Chondrocyte (in vitro differentiated cells): Measurements from ENCODE around the gene LRP10. TPM values are rescaled to one million over a fixed set of nuclear protein-coding genes. Genes with fewer than 3 reads are reported as not detected.

Source experiments
- DNase-seq: peaks from one replicate; pipeline ENCODE4 v3.0.0; 2021; ENCODE audit warnings: mixed read lengths, low spot score
- H3K27ac Mint-ChIP-seq: one replicate; pipeline ENCODE4 v1.8.0; 2021; ENCODE audit warnings: mild to moderate bottlenecking, moderate library complexity, mixed read lengths; ENCODE audit not compliant: unreplicated experiment
- H3K27me3 Mint-ChIP-seq: 2 replicates; pipeline ENCODE4 v1.8.0; 2021; ENCODE audit warnings: low read depth, mixed read lengths
- H3K36me3 Mint-ChIP-seq: 2 replicates; pipeline ENCODE4 v1.8.0; 2021; ENCODE audit warnings: low read depth, mixed read lengths
- H3K4me1 Mint-ChIP-seq: 2 replicates; pipeline ENCODE4 v1.8.0; 2021; ENCODE audit warnings: low read depth, mild to moderate bottlenecking, mixed read lengths
- H3K4me3 Mint-ChIP-seq: one replicate; pipeline ENCODE4 v1.8.0; 2021; ENCODE audit warnings: mild to moderate bottlenecking, moderate library complexity, mixed read lengths; ENCODE audit not compliant: unreplicated experiment
- H3K9me3 Mint-ChIP-seq: 2 replicates; pipeline ENCODE4 v1.8.0; 2021; ENCODE audit warnings: low read depth, mixed read lengths
- CTCF ChIP-seq: fragments of 200-600 bp; sonication (generic); IDR thresholded peaks from 2 replicates; pipeline ENCODE4 v1.5.0; 2021; ENCODE audit warnings: antibody characterized with exemption, mild to moderate bottlenecking, moderate library complexity
- total RNA-seq: library from RNA; stranded (reverse); gene quantifications from 3 replicates; pipeline ENCODE4 v1.2.1, GENCODE V29; 2021

LRP10 gene
- total RNA-seq, 1 donor from 2014 or later: 167 TPM

- peaks cover 2% of the 10 kb centered on the region for H3K36me3 Mint-ChIP-seq
- no peak for DNase-seq
- H3K27me3 Mint-ChIP-seq: no peaks in the 10 kb centered on the region
- H3K27ac Mint-ChIP-seq: no peak overlapping the region
- peaks cover 9% of the 10 kb centered on the region for H3K4me1 Mint-ChIP-seq
- no peak overlapping the region for H3K4me3 Mint-ChIP-seq
- no peak for TF ChIP-seq CTCF
- H3K9me3 Mint-ChIP-seq: no peaks in the 10 kb centered on the region
Measured at GRCh38 chr14:22893706-22894105, 22.2 kb downstream of the LRP10 start.

- TF ChIP-seq CTCF: no peak
- H3K9me3 Mint-ChIP-seq: no peaks in the 10 kb centered on the region
- no peak overlapping the region for H3K27ac Mint-ChIP-seq
- DNase-seq: no peak
- H3K4me3 Mint-ChIP-seq: no peak overlapping the region
- no peaks in the 10 kb centered on the region for H3K27me3 Mint-ChIP-seq
- peaks cover 20% of the 10 kb centered on the region for H3K4me1 Mint-ChIP-seq
- peaks cover 3% of the 10 kb centered on the region for H3K36me3 Mint-ChIP-seq
Measured at GRCh38 chr14:22895402-22895801, 23.9 kb downstream of the LRP10 start.

- peaks cover 20% of the 10 kb centered on the region for H3K4me1 Mint-ChIP-seq
- no peak overlapping the region for H3K4me3 Mint-ChIP-seq
- no peak for TF ChIP-seq CTCF
- H3K9me3 Mint-ChIP-seq: no peaks in the 10 kb centered on the region
- DNase-seq: no peak
- H3K27me3 Mint-ChIP-seq: no peaks in the 10 kb centered on the region
- H3K27ac Mint-ChIP-seq: no peak overlapping the region
- H3K36me3 Mint-ChIP-seq: peaks cover 6% of the 10 kb centered on the region
Measured at GRCh38 chr14:22896356-22896755, 24.8 kb downstream of the LRP10 start.

- H3K36me3 Mint-ChIP-seq: peaks cover 8% of the 10 kb centered on the region
- no peak overlapping the region for H3K4me3 Mint-ChIP-seq
- no peak for TF ChIP-seq CTCF
- H3K27ac Mint-ChIP-seq: no peak overlapping the region
- peaks cover 20% of the 10 kb centered on the region for H3K4me1 Mint-ChIP-seq
- H3K9me3 Mint-ChIP-seq: no peaks in the 10 kb centered on the region
- DNase-seq: no peak
- H3K27me3 Mint-ChIP-seq: no peaks in the 10 kb centered on the region
Measured at GRCh38 chr14:22896760-22897159, 25.2 kb downstream of the LRP10 start.

- no peak for TF ChIP-seq CTCF
- no peak overlapping the region for H3K27ac Mint-ChIP-seq
- DNase-seq: no peak
- peaks cover 20% of the 10 kb centered on the region for H3K4me1 Mint-ChIP-seq
- no peaks in the 10 kb centered on the region for H3K27me3 Mint-ChIP-seq
- H3K9me3 Mint-ChIP-seq: no peaks in the 10 kb centered on the region
- H3K4me3 Mint-ChIP-seq: no peak overlapping the region
- peaks cover 12% of the 10 kb centered on the region for H3K36me3 Mint-ChIP-seq
Measured at GRCh38 chr14:22897357-22897756, 25.8 kb downstream of the LRP10 start.
